HEK293 (cell line): Measurements from ENCODE around the gene MTERF4.

Source experiments
- BCL11A ChIP-seq: fragments of 450-650 bp; formaldehyde crosslinking; IDR thresholded peaks from 2 replicates; pipeline ENCODE4 v1.5.1; 2016; ENCODE audit warnings: low read depth, missing biosample characterization, missing genetic modification characterization
- CTCF ChIP-seq: fragments of 450-650 bp; formaldehyde crosslinking; IDR thresholded peaks from 2 replicates; pipeline ENCODE4 v1.5.1; 2016; ENCODE audit warnings: missing biosample characterization, missing genetic modification characterization
- HIC1 ChIP-seq: fragments of 450-650 bp; formaldehyde crosslinking; IDR thresholded peaks from 2 replicates; pipeline ENCODE4 v1.5.1; 2016; ENCODE audit warnings: missing biosample characterization, missing genetic modification characterization
- KLF16 ChIP-seq: fragments of 450-650 bp; formaldehyde crosslinking; IDR thresholded peaks from 2 replicates; pipeline ENCODE4 v1.5.1; 2017; ENCODE audit warnings: missing biosample characterization, missing genetic modification characterization
- PRDM1 ChIP-seq: fragments of 450-650 bp; formaldehyde crosslinking; IDR thresholded peaks from 2 replicates; pipeline ENCODE4; 2016; ENCODE audit warnings: missing biosample characterization, missing genetic modification characterization
- TCF7L2 ChIP-seq: IDR thresholded peaks from 2 replicates; pipeline ENCODE4 v1.6.1; 2011; ENCODE audit warnings: low read depth, mild to moderate bottlenecking, inconsistent platforms, low read length, moderate library complexity, borderline replicate concordance
- ZBTB1 ChIP-seq: fragments of 450-650 bp; formaldehyde crosslinking; IDR thresholded peaks from 2 replicates; pipeline ENCODE4 v1.5.1; 2016; ENCODE audit warnings: missing biosample characterization, missing genetic modification characterization
- ZBTB10 ChIP-seq: fragments of 450-650 bp; formaldehyde crosslinking; IDR thresholded peaks from 2 replicates; pipeline ENCODE4 v1.5.1; 2016; ENCODE audit warnings: missing biosample characterization, missing genetic modification characterization
- ZEB2 ChIP-seq: fragments of 450-650 bp; formaldehyde crosslinking; IDR thresholded peaks from 2 replicates; pipeline ENCODE4 v1.5.1; 2016; ENCODE audit warnings: missing biosample characterization, missing genetic modification characterization
- ZNF132 ChIP-seq: fragments of 450-650 bp; formaldehyde crosslinking; IDR thresholded peaks from 2 replicates; pipeline ENCODE4 v1.5.1; 2017; ENCODE audit warnings: missing biosample characterization, missing genetic modification characterization, borderline replicate concordance
- ZNF155 ChIP-seq: fragments of 450-650 bp; formaldehyde crosslinking; IDR thresholded peaks from 2 replicates; pipeline ENCODE4 v1.5.1; 2016; ENCODE audit warnings: missing biosample characterization, missing genetic modification characterization
- ZNF174 ChIP-seq: fragments of 450-650 bp; formaldehyde crosslinking; IDR thresholded peaks from 2 replicates; pipeline ENCODE4 v1.5.0; 2017; ENCODE audit warnings: missing biosample characterization, mild to moderate bottlenecking, missing genetic modification characterization
- ZNF184 ChIP-seq: fragments of 450-650 bp; IDR thresholded peaks from 2 replicates; pipeline ENCODE4 v1.5.1; 2018; ENCODE audit warnings: missing biosample characterization, mild to moderate bottlenecking, missing genetic modification characterization
- ZNF202 ChIP-seq: fragments of 450-650 bp; formaldehyde crosslinking; IDR thresholded peaks from 2 replicates; pipeline ENCODE4 v1.5.1; 2016; ENCODE audit warnings: missing biosample characterization, missing genetic modification characterization, borderline replicate concordance
- ZNF23 ChIP-seq: fragments of 450-650 bp; formaldehyde crosslinking; IDR thresholded peaks from 2 replicates; pipeline ENCODE4 v1.5.1; 2016; ENCODE audit warnings: missing biosample characterization, missing genetic modification characterization, borderline replicate concordance
- ZNF239 ChIP-seq: fragments of 450-650 bp; formaldehyde crosslinking; IDR thresholded peaks from 2 replicates; pipeline ENCODE4 v1.5.1; 2016; ENCODE audit warnings: missing biosample characterization, missing genetic modification characterization
- ZNF24 ChIP-seq: fragments of 450-650 bp; formaldehyde crosslinking; IDR thresholded peaks from 2 replicates; pipeline ENCODE4 v1.5.1; 2016; ENCODE audit warnings: missing biosample characterization, missing genetic modification characterization
- ZNF280C ChIP-seq: fragments of 450-650 bp; formaldehyde crosslinking; IDR thresholded peaks from 2 replicates; pipeline ENCODE4 v1.5.1; 2016; ENCODE audit warnings: missing biosample characterization, missing genetic modification characterization
- ZNF549 ChIP-seq: fragments of 450-650 bp; IDR thresholded peaks from 2 replicates; pipeline ENCODE4 v1.5.1; 2018; ENCODE audit warnings: missing biosample characterization, missing genetic modification characterization, mild to moderate bottlenecking, inconsistent platforms, moderate library complexity
- ZNF610 ChIP-seq: fragments of 450-650 bp; formaldehyde crosslinking; IDR thresholded peaks from 2 replicates; pipeline ENCODE4 v1.5.1; 2016; ENCODE audit warnings: missing biosample characterization, missing genetic modification characterization, borderline replicate concordance
- ZNF626 ChIP-seq: fragments of 450-650 bp; sonication (Bioruptor Pico); formaldehyde crosslinking; IDR thresholded peaks from 2 replicates; pipeline ENCODE4 v1.5.1; 2018; ENCODE audit warnings: missing biosample characterization, missing genetic modification characterization, inconsistent platforms
- ZNF645 ChIP-seq: fragments of 450-650 bp; formaldehyde crosslinking; IDR thresholded peaks from 2 replicates; pipeline ENCODE4; 2016; ENCODE audit warnings: missing biosample characterization, missing genetic modification characterization
- ZNF664 ChIP-seq: fragments of 450-650 bp; formaldehyde crosslinking; IDR thresholded peaks from 2 replicates; pipeline ENCODE4 v1.5.1; 2016; ENCODE audit warnings: missing biosample characterization, missing genetic modification characterization
- ZNF777 ChIP-seq: fragments of 450-650 bp; formaldehyde crosslinking; IDR thresholded peaks from 2 replicates; pipeline ENCODE4 v1.5.1; 2017; ENCODE audit warnings: missing biosample characterization, missing genetic modification characterization, borderline replicate concordance
- ZNF792 ChIP-seq: fragments of 450-650 bp; formaldehyde crosslinking; IDR thresholded peaks from 2 replicates; pipeline ENCODE4 v1.5.1; 2016; ENCODE audit warnings: missing biosample characterization, missing genetic modification characterization
- ZSCAN4 ChIP-seq: fragments of 450-650 bp; formaldehyde crosslinking; IDR thresholded peaks from 2 replicates; pipeline ENCODE4 v1.5.1; 2017; ENCODE audit warnings: missing biosample characterization, missing genetic modification characterization

The MTERF4 gene

GRCh38 chr2:241149925-241150659 lies 48.0 kb upstream of the MTERF4 start, which contains the start of gene PPP1R7 (continued):
- TF ChIP-seq HIC1 (tag by site-specific recombination) (no peak), CTCF (tag by site-specific recombination) (peak; percentile 58), TCF7L2 (no peak), ZNF664 (tag by site-specific recombination) (no peak), ZNF155 (no peak), ZBTB10 (tag by site-specific recombination) (no peak), PRDM1 (tag by site-specific recombination) (no peak), ZBTB1 (tag by site-specific recombination) (no peak), ZNF626 (tag by site-specific recombination) (no peak), ZNF132 (tag by site-specific recombination) (no peak), KLF16 (peak; percentile 32), ZNF792 (tag by site-specific recombination) (0 out of 2 replicates have a peak, but pooled peaks have one; percentile 24), ZNF280C (no peak), ZNF202 (tag by site-specific recombination) (no peak), ZNF549 (no peak), ZNF610 (peak; percentile 47; the same call in 1 of the 2 replicates), ZNF239 (tag by site-specific recombination) (0 out of 2 replicates have a peak, but pooled peaks have one; percentile 62), ZNF174 (tag by site-specific recombination) (no peak), ZNF184 (tag by site-specific recombination) (no peak), ZNF777 (tag by site-specific recombination) (0 out of 2 replicates have a peak, but pooled peaks have one; percentile 60), ZNF23 (tag by site-specific recombination) (no peak), ZSCAN4 (tag by site-specific recombination) (no peak; the same call in 1 of the 2 replicates), BCL11A (peak; percentile 84), ZNF24 (tag by site-specific recombination) (peak; percentile 87), ZEB2 (tag by site-specific recombination) (peak; percentile 74), ZNF645 (0 out of 2 replicates have a peak, but pooled peaks have one; percentile 34)
